Lung (tissue), 12 donors: ENCODE measurements around the gene NSMCE1. TPM values are rescaled to one million over a fixed set of nuclear protein-coding genes. Genes with fewer than 3 reads are reported as not detected.

Experiments used
- ATAC-seq: fragments of 200-7000 bp; cut with Tn5 transposase; one replicate; pipeline ENCODE4 v1.9.1; 2020; ENCODE audit warnings: moderate number of reproducible peaks; ENCODE audit not compliant: insufficient read depth, low FRiP score
- DNase-seq, 3 donors: peaks; one replicate each; pipeline ENCODE4 v3.0.0-alpha.2; 2013 to 2017
- H3K27ac ChIP-seq, 2 donors: one replicate each; pipeline ENCODE4 v1.5.1; 2013; ENCODE audit warnings: mild to moderate bottlenecking in 2 of 2, moderate library complexity in 2 of 2, control low read depth in 1 of 2, inconsistent platforms in 1 of 2, low read depth in 1 of 2, low read length in 1 of 2
- H3K27me3 ChIP-seq, 3 donors: one replicate each; pipeline ENCODE4 v1.5.1; 2013; ENCODE audit warnings: low read length in 2 of 3; ENCODE audit not compliant: control insufficient read depth in 3 of 3, insufficient read depth in 3 of 3
- H3K36me3 ChIP-seq, 4 donors: one replicate each; pipeline ENCODE4 v1.5.1; 2013; ENCODE audit warnings: low read length in 4 of 4, mild to moderate bottlenecking in 1 of 4, moderate library complexity in 1 of 4; ENCODE audit not compliant: control insufficient read depth in 4 of 4, insufficient read depth in 4 of 4
- H3K4me1 ChIP-seq, 5 donors: one replicate each; pipeline ENCODE4 v1.5.1; 2013; ENCODE audit warnings: low read length in 5 of 5, mild to moderate bottlenecking in 2 of 5, moderate library complexity in 1 of 5; ENCODE audit not compliant: control insufficient read depth in 5 of 5, insufficient read depth in 5 of 5
- H3K4me3 ChIP-seq: one replicate; pipeline ENCODE4 v1.5.1; 2013; ENCODE audit warnings: mild to moderate bottlenecking, control low read depth, moderate library complexity
- H3K9ac ChIP-seq, 2 donors: one replicate each; pipeline ENCODE4 v1.5.1; 2013; ENCODE audit warnings: low read length in 2 of 2, control low read depth in 1 of 2; ENCODE audit not compliant: insufficient read depth in 1 of 2
- H3K9me3 ChIP-seq, 4 donors: one replicate each; pipeline ENCODE4 v1.5.1; 2013; ENCODE audit warnings: low read length in 3 of 4, mild to moderate bottlenecking in 1 of 4, moderate library complexity in 1 of 4; ENCODE audit not compliant: control insufficient read depth in 4 of 4, insufficient read depth in 3 of 4
- CTCF ChIP-seq: IDR thresholded peaks from 2 replicates; pipeline ENCODE4 v1.5.1; 2012; ENCODE audit warnings: mild to moderate bottlenecking; ENCODE audit errors: control extremely low read depth, extremely low read depth
- WGBS, 2 donors: extraction: QIAGEN DNeasy Blood & Tissue Kit; methylation state at CpG; one replicate each; pipeline ENCODE4 v1.1.7; 2013; 5-methylcytosine and 5-hydroxymethylcytosine counted together
- polyA plus RNA-seq, 2 donors: library from polyadenylated mRNA; stranded (reverse); fragments of 200-250 nt; gene quantifications; one replicate each; pipeline ENCODE4 v1.2.1, GENCODE V29; 2013
- total RNA-seq, 2 donors: library from RNA; depleted of rRNA in 1 of 2; stranded (reverse); fragments of >200 nt in 1 of 2; gene quantifications; one replicate each; pipeline ENCODE4 v1.2.1, GENCODE V29; 2014 to 2021
- donor health status: control.
- donor health status: control.
- donor health status: Bipolar disorder and iron deficiency.
- donor health status: healthy.
- donor health status: DM: yes; HTN: yes; CAD: no.

NSMCE1 gene
- total and polyA plus RNA-seq, 4 donors: 37.4 to 75.4 (median 57.2) TPM

- no peak overlapping the region for H3K4me3 ChIP-seq
- no peaks in the 10 kb centered on the region for H3K9me3 ChIP-seq
- no peak for TF ChIP-seq CTCF
- peak in 2 of 3 donors; percentile 21 to 55 for DNase-seq
- H3K4me1 ChIP-seq: peaks cover 0 to 9% (median 0%) of the 10 kb centered on the region in 5 donors
- H3K36me3 ChIP-seq: peaks cover 0 to 42% (median 15%) of the 10 kb centered on the region in 4 donors
- 82 to 86% methylated on average over 21 of the region's 21 CpGs for WGBS, 2 donors
- no peak for ATAC-seq
- peak overlapping the region in 1 of 2 donors; percentile 2 for H3K27ac ChIP-seq
- H3K9ac ChIP-seq: no peak overlapping the region
- no peaks in the 10 kb centered on the region for H3K27me3 ChIP-seq
Observed at GRCh38 chr16:27228621-27229501, 39.7 kb downstream of the NSMCE1 start.

GRCh38 chr16:27228045-27228444, 40.5 kb downstream of the NSMCE1 start:
- ATAC-seq (no peak), DNase-seq (no peak)
- H3K4me1 ChIP-seq: peaks cover 0 to 14% (median 3%) of the 10 kb centered on the region in 5 donors
- no peak for TF ChIP-seq CTCF
- H3K9me3 ChIP-seq: no peaks in the 10 kb centered on the region
- H3K9ac ChIP-seq: no peak overlapping the region
- H3K4me3 ChIP-seq: no peak overlapping the region
- peaks cover 0 to 42% (median 14%) of the 10 kb centered on the region in 4 donors for H3K36me3 ChIP-seq
- H3K27me3 ChIP-seq: no peaks in the 10 kb centered on the region
- H3K27ac ChIP-seq: no peak overlapping the region
- WGBS, 2 donors: 43 to 80% methylated on average over 12 of the region's 12 CpGs

- H3K4me3 ChIP-seq: no peak overlapping the region
- WGBS, 2 donors: 81 to 84% methylated on average over 16 of the region's 16 CpGs
- H3K4me1 ChIP-seq: peaks cover 0 to 22% (median 4%) of the 10 kb centered on the region in 5 donors
- peaks cover 0 to 37% (median 10%) of the 10 kb centered on the region in 4 donors for H3K36me3 ChIP-seq
- no peaks in the 10 kb centered on the region for H3K9me3 ChIP-seq
- H3K27me3 ChIP-seq: no peaks in the 10 kb centered on the region
- no peak overlapping the region for H3K9ac ChIP-seq
- TF ChIP-seq CTCF: no peak
- no peak for ATAC-seq
- no peak overlapping the region for H3K27ac ChIP-seq
- no peak for DNase-seq
Observed at GRCh38 chr16:27226976-27227705, 41.4 kb downstream of the NSMCE1 start.
